HepG2 (cell line): Measurements from ENCODE around the gene SEPTIN5. TPM values are rescaled to one million over a fixed set of nuclear protein-coding genes. Genes with fewer than 3 reads are reported as not detected.

Experiments
- ATAC-seq: fragments of 200-7000 bp; cut with Tn5 transposase; 3 replicates; pipeline ENCODE4 v1.9.1; 2020; ENCODE audit warnings: mild to moderate bottlenecking, moderate library complexity
- BruUV-seq: library from RNA; stranded (reverse); fragments of 400-500 nt; replicated peaks from 2 replicates; lab custom pipeline; 2021; lab: Mats Ljungman, UMichigan
- CTCF ChIA-PET: fragments of 300-600 bp; formaldehyde crosslinking; extraction: SDS; loops from one replicate; lab custom pipeline; 2021; ENCODE audit warnings: low total read pairs, inconsistent platforms, low intra/inter-chr PET ratio; lab: Yijun Ruan, JAX
- POLR2A ChIA-PET: fragments of 350-600 bp; sonication (Branson Sonifier 250); formaldehyde crosslinking; loops from one replicate; lab custom pipeline; 2020; ENCODE audit warnings: antibody characterized with exemption, inconsistent platforms; lab: Yijun Ruan, JAX
- DNase-seq: peaks from one replicate; pipeline ENCODE4 v3.0.0-alpha.2; 2015; ENCODE audit warnings: low spot score
- FAIRE-seq: peaks from 3 replicates; lab custom pipeline; 2011; peaks lifted over from hg19 to GRCh38; lab: Jason Lieb, UNC
- H2AFZ ChIP-seq: one replicate; pipeline ENCODE4 v1.6.1; 2011; ENCODE audit warnings: low read length, inconsistent platforms
- H3K27ac ChIP-seq: fragments of 300-600 bp; 3 replicates; pipeline ENCODE4 v1.8.0; 2011; ENCODE audit warnings: mixed run types, mild to moderate bottlenecking, mixed read lengths, low read length, inconsistent platforms; ENCODE audit not compliant: insufficient read depth; ENCODE audit errors: extremely low read length
- H3K27me3 ChIP-seq, 2 experiments: fragments of 200-600 bp in 1 of 2; 2 replicates in 1 of 2; 3 replicates in 1 of 2; pipeline versions ENCODE4 v1.6.0 to v1.8.0; 2011; ENCODE audit warnings: low read length in 2 of 2, mild to moderate bottlenecking in 2 of 2, moderate library complexity in 2 of 2, inconsistent platforms in 1 of 2; ENCODE audit not compliant: insufficient read depth in 2 of 2, control insufficient read depth in 1 of 2
- H3K36me3 ChIP-seq, 2 experiments: fragments of 200-600 bp in 1 of 2; replicated peaks in 1 of 2; 2 replicates in 1 of 2; 3 replicates in 1 of 2; pipeline versions ENCODE4 v1.5.1 to v1.8.0; 2011; ENCODE audit warnings: low read length in 2 of 2, inconsistent platforms in 1 of 2; ENCODE audit not compliant: insufficient read depth in 2 of 2, control insufficient read depth in 1 of 2
- H3K4me1 ChIP-seq: 2 replicates; pipeline ENCODE4 v1.5.1; 2012; ENCODE audit warnings: low read length, inconsistent platforms; ENCODE audit not compliant: insufficient read depth
- H3K4me2 ChIP-seq: 2 replicates; pipeline ENCODE4 v1.6.0; 2011; ENCODE audit warnings: low read depth, low read length, inconsistent platforms
- H3K4me3 ChIP-seq, 3 experiments: fragments of 200-600 bp in 1 of 3; sonication (generic), shearing (Covaris generic) in 1 of 3; replicated peaks in 1 of 3; 2 replicates each; pipeline ENCODE4 v1.5.1; 2011 to 2016; ENCODE audit warnings: low read length in 3 of 3, inconsistent platforms in 2 of 3, low read depth in 2 of 3, mild to moderate bottlenecking in 2 of 3, control low read depth in 1 of 3, mixed read lengths in 1 of 3; ENCODE audit not compliant: insufficient read depth in 1 of 3
- H3K79me2 ChIP-seq: one replicate; pipeline ENCODE4 v1.6.1; 2011; ENCODE audit warnings: low read length, inconsistent platforms; ENCODE audit not compliant: insufficient read depth
- H3K9ac ChIP-seq: 2 replicates; pipeline ENCODE4 v1.6.0; 2011; ENCODE audit warnings: mild to moderate bottlenecking, low read depth, low read length, inconsistent platforms; ENCODE audit not compliant: insufficient read depth
- H3K9me3 ChIP-seq: 2 replicates; pipeline ENCODE4 v1.5.1; 2012; ENCODE audit warnings: mild to moderate bottlenecking, low read length
- H4K20me1 ChIP-seq: 2 replicates; pipeline ENCODE4 v1.6.0; 2011; ENCODE audit warnings: inconsistent platforms, mild to moderate bottlenecking, low read length, moderate library complexity; ENCODE audit not compliant: insufficient read depth
- CBX1 ChIP-seq: IDR thresholded peaks from one replicate; pipeline ENCODE4 v1.6.1; 2016; ENCODE audit warnings: antibody characterized with exemption, low read depth
- GLI4 ChIP-seq: sonication (generic); formaldehyde crosslinking; IDR thresholded peaks from 2 replicates; pipeline ENCODE4 v1.5.1; 2020; ENCODE audit warnings: missing genetic modification reagents, mild to moderate bottlenecking, moderate library complexity, borderline replicate concordance
- PATZ1 ChIP-seq: sonication (generic); formaldehyde crosslinking; IDR thresholded peaks from 2 replicates; pipeline ENCODE4 v1.4.0; 2020; ENCODE audit warnings: missing genetic modification reagents
- THAP7 ChIP-seq: sonication (generic); formaldehyde crosslinking; IDR thresholded peaks from 2 replicates; pipeline ENCODE4 v1.8.1; 2023; ENCODE audit warnings: mild to moderate bottlenecking, missing genetic modification reagents
- ZBTB25 ChIP-seq: IDR thresholded peaks from 2 replicates; pipeline ENCODE4 v1.6.1; 2018; ENCODE audit warnings: missing genetic modification reagents
- ZBTB39 ChIP-seq: sonication (generic); formaldehyde crosslinking; IDR thresholded peaks from 2 replicates; pipeline ENCODE4 v1.5.0; 2020; ENCODE audit warnings: missing genetic modification reagents
- ZNF430 ChIP-seq: sonication (generic); formaldehyde crosslinking; IDR thresholded peaks from 2 replicates; pipeline ENCODE4 v1.9.0; 2021; ENCODE audit warnings: mild to moderate bottlenecking, missing genetic modification reagents
- ZNF570 ChIP-seq: sonication (generic); formaldehyde crosslinking; IDR thresholded peaks from 2 replicates; pipeline ENCODE4 v1.4.0; 2020; ENCODE audit warnings: mild to moderate bottlenecking, missing genetic modification reagents, borderline replicate concordance
- WGBS: methylation state at CpG from one replicate; pipeline ENCODE4 v1.1.6; 2017; ENCODE audit warnings: low lambda C conversion rate; 5-methylcytosine and 5-hydroxymethylcytosine counted together
- in situ Hi-C: cut with HindIII; loops from 2 replicates; pipeline ENCODE4 v1.10.0; 2017; ENCODE audit warnings: low pct_unique_long_range_greater_than_20kb; ENCODE audit not compliant: extremely low pct_ligation_motif_present
- intact Hi-C: fragments of 100-400 bp; cut with micrococcal nuclease; formaldehyde crosslinking; loops from one replicate; pipeline ENCODE4 v1.10.0; 2022; ENCODE audit not compliant: unreplicated experiment
- polyA plus RNA-seq, 8 experiments: library from polyadenylated mRNA; depleted of rRNA in 3 of 8; stranded (reverse) in 7 of 8; unstranded in 1 of 8; fragments of >200 nt; fragmentation: Illumina TruSeq in 4 of 8; extraction: Trizol in 4 of 8; gene quantifications; 2 replicates each; pipeline versions ENCODE4 v1.2.1 to v1.2.3, GENCODE V29; 2011 to 2016; ENCODE audit warnings: low read depth in 4 of 8, missing spikeins in 1 of 8, mixed read lengths in 1 of 8; ENCODE audit not compliant: insufficient read depth in 1 of 8
- total RNA-seq, 5 experiments: library from RNA; depleted of rRNA; stranded (reverse); fragments of >200 nt; fragmentation: Illumina TruSeq; extraction: Trizol; gene quantifications; 2 replicates each; pipeline ENCODE4 v1.2.3, GENCODE V29; 2016; ENCODE audit warnings: low read depth in 1 of 5
- TF ChIP-seq, protein P1 (sequence below): sonication (generic); formaldehyde crosslinking; IDR thresholded peaks from 2 replicates; pipeline ENCODE4 v1.5.1; 2020; ENCODE audit warnings: mild to moderate bottlenecking, missing genetic modification reagents, moderate library complexity
- TF ChIP-seq, protein P2 (sequence below): sonication (generic); formaldehyde crosslinking; IDR thresholded peaks from 2 replicates; pipeline ENCODE4 v1.4.0; 2020; ENCODE audit warnings: missing genetic modification reagents
- TF ChIP-seq, protein P3 (sequence below): sonication (generic); formaldehyde crosslinking; IDR thresholded peaks from 2 replicates; pipeline ENCODE4 v1.8.0; 2022; ENCODE audit warnings: mild to moderate bottlenecking, missing genetic modification reagents, borderline replicate concordance

The SEPTIN5 gene
- total and polyA plus RNA-seq, 2 of the 13 experiments (the other 11 are each of a cell fraction or from before 2014, with no cell fraction given) = 0.33 TPM; not detected in 1

- Histone ChIP-seq H3K9ac (no peak overlapping the region), H3K4me1 (no peaks in the 10 kb centered on the region), H3K9me3 (no peaks in the 10 kb centered on the region), H2AFZ (no peak overlapping the region), H3K4me2 (no peak overlapping the region), H3K79me2 (no peaks in the 10 kb centered on the region), H3K36me3 (no peaks in the 10 kb centered on the region), H3K27ac (no peak overlapping the region), H4K20me1 (no peaks in the 10 kb centered on the region), H3K27me3 (peaks cover 0 to 7% of the 10 kb centered on the region in 2 experiments; a peak in 4 of 5 replicates), H3K4me3 (no peak overlapping the region)
- in situ Hi-C loops = loop anchor here (5.0 kb wide), 1 partner anchor 47 kb away; the partner anchor contains the start of gene GP1BB
- FAIRE-seq (no peak), ATAC-seq (peak; percentile 57), DNase-seq (no peak)
- 6% methylated on average over 10 of the region's 10 CpGs for WGBS
- ChIA-PET CTCF (no interaction called here), POLR2A (no interaction called here)
- BruUV-seq = no TSS peak
- intact Hi-C loops = no loop called here
- TF ChIP-seq CBX1 (no peak), ZBTB39 (no peak), GLI4 (CRISPR knock-in tag) (no peak), PATZ1 (CRISPR knock-in tag) (no peak), ZNF570 (CRISPR knock-in tag) (no peak), ZBTB25 (CRISPR knock-in tag) (no peak), THAP7 (CRISPR knock-in tag) (no peak), ZNF430 (no peak)
- TF ChIP-seq, protein P1, sequence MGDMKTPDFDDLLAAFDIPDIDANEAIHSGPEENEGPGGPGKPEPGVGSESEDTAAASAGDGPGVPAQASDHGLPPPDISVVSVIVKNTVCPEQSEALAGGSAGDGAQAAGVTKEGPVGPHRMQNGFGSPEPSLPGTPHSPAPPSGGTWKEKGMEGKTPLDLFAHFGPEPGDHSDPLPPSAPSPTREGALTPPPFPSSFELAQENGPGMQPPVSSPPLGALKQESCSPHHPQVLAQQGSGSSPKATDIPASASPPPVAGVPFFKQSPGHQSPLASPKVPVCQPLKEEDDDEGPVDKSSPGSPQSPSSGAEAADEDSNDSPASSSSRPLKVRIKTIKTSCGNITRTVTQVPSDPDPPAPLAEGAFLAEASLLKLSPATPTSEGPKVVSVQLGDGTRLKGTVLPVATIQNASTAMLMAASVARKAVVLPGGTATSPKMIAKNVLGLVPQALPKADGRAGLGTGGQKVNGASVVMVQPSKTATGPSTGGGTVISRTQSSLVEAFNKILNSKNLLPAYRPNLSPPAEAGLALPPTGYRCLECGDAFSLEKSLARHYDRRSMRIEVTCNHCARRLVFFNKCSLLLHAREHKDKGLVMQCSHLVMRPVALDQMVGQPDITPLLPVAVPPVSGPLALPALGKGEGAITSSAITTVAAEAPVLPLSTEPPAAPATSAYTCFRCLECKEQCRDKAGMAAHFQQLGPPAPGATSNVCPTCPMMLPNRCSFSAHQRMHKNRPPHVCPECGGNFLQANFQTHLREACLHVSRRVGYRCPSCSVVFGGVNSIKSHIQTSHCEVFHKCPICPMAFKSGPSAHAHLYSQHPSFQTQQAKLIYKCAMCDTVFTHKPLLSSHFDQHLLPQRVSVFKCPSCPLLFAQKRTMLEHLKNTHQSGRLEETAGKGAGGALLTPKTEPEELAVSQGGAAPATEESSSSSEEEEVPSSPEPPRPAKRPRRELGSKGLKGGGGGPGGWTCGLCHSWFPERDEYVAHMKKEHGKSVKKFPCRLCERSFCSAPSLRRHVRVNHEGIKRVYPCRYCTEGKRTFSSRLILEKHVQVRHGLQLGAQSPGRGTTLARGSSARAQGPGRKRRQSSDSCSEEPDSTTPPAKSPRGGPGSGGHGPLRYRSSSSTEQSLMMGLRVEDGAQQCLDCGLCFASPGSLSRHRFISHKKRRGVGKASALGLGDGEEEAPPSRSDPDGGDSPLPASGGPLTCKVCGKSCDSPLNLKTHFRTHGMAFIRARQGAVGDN = no peak
- TF ChIP-seq, protein P2, sequence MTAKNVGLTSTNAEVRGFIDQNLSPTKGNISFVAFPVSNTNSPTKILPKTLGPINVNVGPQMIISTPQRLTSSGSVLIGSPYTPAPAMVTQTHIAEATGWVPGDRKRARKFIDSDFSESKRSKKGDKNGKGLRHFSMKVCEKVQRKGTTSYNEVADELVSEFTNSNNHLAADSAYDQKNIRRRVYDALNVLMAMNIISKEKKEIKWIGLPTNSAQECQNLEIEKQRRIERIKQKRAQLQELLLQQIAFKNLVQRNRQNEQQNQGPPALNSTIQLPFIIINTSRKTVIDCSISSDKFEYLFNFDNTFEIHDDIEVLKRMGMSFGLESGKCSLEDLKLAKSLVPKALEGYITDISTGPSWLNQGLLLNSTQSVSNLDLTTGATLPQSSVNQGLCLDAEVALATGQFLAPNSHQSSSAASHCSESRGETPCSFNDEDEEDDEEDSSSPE = no peak
- TF ChIP-seq, protein P3, sequence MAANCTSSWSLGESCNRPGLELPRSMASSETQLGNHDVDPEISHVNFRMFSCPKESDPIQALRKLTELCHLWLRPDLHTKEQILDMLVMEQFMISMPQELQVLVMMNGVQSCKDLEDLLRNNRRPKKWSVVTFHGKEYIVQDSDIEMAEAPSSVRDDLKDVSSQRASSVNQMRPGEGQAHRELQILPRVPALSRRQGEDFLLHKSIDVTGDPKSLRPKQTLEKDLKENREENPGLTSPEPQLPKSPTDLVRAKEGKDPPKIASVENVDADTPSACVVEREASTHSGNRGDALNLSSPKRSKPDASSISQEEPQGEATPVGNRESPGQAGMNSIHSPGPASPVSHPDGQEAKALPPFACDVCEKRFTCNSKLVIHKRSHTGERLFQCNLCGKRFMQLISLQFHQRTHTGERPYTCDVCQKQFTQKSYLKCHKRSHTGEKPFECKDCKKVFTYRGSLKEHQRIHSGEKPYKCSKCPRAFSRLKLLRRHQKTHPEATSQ = no peak
Measured at GRCh38 chr22:19674929-19675253, 39.4 kb upstream of the SEPTIN5 start.
